Heart left ventricle (tissue), 16 donors: ENCODE results near the gene CD276. TPM values are rescaled to one million over a fixed set of nuclear protein-coding genes. Genes with fewer than 3 reads are reported as not detected.

ENCODE experiments used
- ATAC-seq, 4 donors: fragments of 200-7000 bp; cut with Tn5 transposase; one replicate each; pipeline ENCODE4 v1.9.1; 2020 to 2022; ENCODE audit warnings: moderate library complexity in 4 of 4, mild to moderate bottlenecking in 3 of 4, moderate number of reproducible peaks in 1 of 4
- DNase-seq, 5 donors: peaks; one replicate each; pipeline ENCODE4 v3.0.0-alpha.2; 2020
- H3K27ac ChIP-seq, 12 donors: fragments of 200-600 bp; sonication (generic) in 4 of 12; one replicate each; pipeline versions ENCODE4 v1.5.0 to v1.8.0; 2016 to 2022; ENCODE audit warnings: mild to moderate bottlenecking in 2 of 12
- H3K27me3 ChIP-seq, 9 donors: fragments of 200-600 bp; sonication (generic) in 2 of 9; one replicate each; pipeline versions ENCODE4 v1.5.1 to v1.8.0; 2016 to 2022; ENCODE audit warnings: mild to moderate bottlenecking in 3 of 9
- H3K36me3 ChIP-seq, 9 donors: fragments of 200-600 bp; sonication (generic) in 2 of 9; one replicate each; pipeline versions ENCODE4 v1.5.0 to v1.8.0; 2018 to 2022; ENCODE audit warnings: mild to moderate bottlenecking in 2 of 9
- H3K4me1 ChIP-seq, 12 donors: fragments of 200-600 bp; sonication (generic) in 4 of 12; one replicate each; pipeline versions ENCODE4 v1.5.0 to v1.8.0; 2016 to 2022; ENCODE audit warnings: mild to moderate bottlenecking in 3 of 12
- H3K4me3 ChIP-seq, 12 donors: fragments of 200-600 bp; sonication (generic) in 4 of 12; one replicate each; pipeline versions ENCODE4 v1.5.0 to v1.8.0; 2017 to 2022; ENCODE audit warnings: mild to moderate bottlenecking in 9 of 12, moderate library complexity in 4 of 12
- H3K9me3 ChIP-seq, 12 donors: fragments of 200-600 bp; sonication (generic) in 4 of 12; one replicate each; pipeline versions ENCODE4 v1.5.0 to v1.8.0; 2016 to 2022; ENCODE audit warnings: mild to moderate bottlenecking in 1 of 12
- CTCF ChIP-seq, 12 donors: fragments of 200-600 bp; sonication (generic) in 4 of 12; IDR thresholded peaks; one replicate each; pipeline versions ENCODE4 v1.5.0 to v1.8.0; 2018 to 2022; ENCODE audit warnings: antibody characterized with exemption in 12 of 12, mild to moderate bottlenecking in 5 of 12
- POLR2A ChIP-seq, 2 donors: fragments of 450-650 bp; IDR thresholded peaks; one replicate each; pipeline ENCODE4 v1.6.1; 2017; ENCODE audit warnings: antibody characterized with exemption in 2 of 2, mild to moderate bottlenecking in 2 of 2, moderate library complexity in 2 of 2
- WGBS, 4 donors: extraction: QIAGEN DNeasy Blood & Tissue Kit in 2 of 4; methylation state at CpG; one replicate each; pipeline versions ENCODE4 v1.1.5 to v1.1.7; 2013 to 2018; 5-methylcytosine and 5-hydroxymethylcytosine counted together
- intact Hi-C, 10 donors: fragments of 100-400 bp; cut with DNase I; formaldehyde crosslinking; loops; one replicate each; pipeline versions ENCODE4 v1.11.1 to v1.14.2; 2022
- polyA plus RNA-seq, 2 donors: library from polyadenylated mRNA; stranded (reverse); fragments of 200-250 nt; gene quantifications; one replicate each; pipeline ENCODE4 v1.2.3, GENCODE V29; 2013
- total RNA-seq, 9 donors: library from RNA; depleted of rRNA in 2 of 9; stranded (reverse); fragments of >200 nt in 2 of 9; fragmentation: NEBNext Ultra II Directional in 3 of 9; extraction: Animal tissue kit (Norgen Biotek cat#: 25700) in 3 of 9; gene quantifications; one replicate each; pipeline versions ENCODE4 v1.1.0 to v1.2.4, GENCODE V29; 2016 to 2023
- donor health status: ischemic (EF 13 %, LVEDD 7.1; RV severe dilation, severe dysfunction).
- donor health status: healthy with polysubstance abuse.
- donor health status: DM: no; HTN: yes; CAD: no.
- donor health status: DM: no; HTN: no; CAD: no.
- donor health status: ischemic (EF 25% LVEDD 6.9; RV normal size, moderate dysfunction).
- donor health status: ischemic (EF 25% LVEDD 5.7; RV mildly dilated, moderate dysfunction).
- donor health status: healthy.
- donor health status: DM: yes; HTN: yes; CAD: no.
- donor health status: ischemic (EF 35%, LVEDD 5.7; RV mildly dilated, moderate dysfunction).
- donor health status: nonischemic (EF 11% LVEDD 7.7; RV severe dilation, severe dysfunction).
- donor health status: DM: yes; HTN: yes; CAD: no.
- donor health status: PGD.
- donor health status: ischemic (EF 29% LVEDD 5.4; RV normal size, mild dysfunction).
- donor health status: nonischemic (EF 23%, LVEDD 6.1; RV moderate dilation, normal function).

Gene CD276
- total and polyA plus RNA-seq, 11 donors: 29.1 to 127 (median 53.3) TPM

DNA sequence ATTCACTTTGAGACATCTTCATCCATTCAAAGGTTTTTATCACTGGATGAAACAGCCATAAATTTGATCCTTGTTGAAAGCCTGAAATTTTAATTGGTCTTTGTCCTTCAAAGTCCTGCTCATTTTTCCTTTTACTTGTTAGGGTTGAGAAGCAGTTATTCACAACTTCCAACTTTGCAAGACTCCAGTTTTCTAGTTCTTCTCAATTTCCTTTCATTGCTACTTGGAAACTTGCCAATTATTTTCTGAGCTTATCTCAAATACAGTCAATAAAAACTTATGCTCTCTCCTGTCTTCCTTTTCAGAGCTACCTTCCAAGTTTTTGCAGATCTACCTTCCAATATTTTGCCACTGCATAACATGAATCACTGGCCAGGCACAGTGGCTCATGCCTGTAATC, 23.7 kb upstream of the CD276 start:
- no peak for TF ChIP-seq POLR2A (IDR thresholded peaks at IDR 0.05)
- TF ChIP-seq CTCF (IDR thresholded peaks at IDR 0.05): no peak
- intact Hi-C loops: no loop called here
- Histone ChIP-seq H3K36me3 (no peaks in the 10 kb centered on the region), H3K27ac (no peak overlapping the region), H3K27me3 (peaks cover 0 to 6% (median 0%) of the 10 kb centered on the region in 9 donors), H3K9me3 (peaks cover 0 to 9% (median 0%) of the 10 kb centered on the region in 12 donors), H3K4me1 (no peaks in the 10 kb centered on the region), H3K4me3 (no peak overlapping the region)
- ATAC-seq: no peak
- DNase-seq: no peak

DNA sequence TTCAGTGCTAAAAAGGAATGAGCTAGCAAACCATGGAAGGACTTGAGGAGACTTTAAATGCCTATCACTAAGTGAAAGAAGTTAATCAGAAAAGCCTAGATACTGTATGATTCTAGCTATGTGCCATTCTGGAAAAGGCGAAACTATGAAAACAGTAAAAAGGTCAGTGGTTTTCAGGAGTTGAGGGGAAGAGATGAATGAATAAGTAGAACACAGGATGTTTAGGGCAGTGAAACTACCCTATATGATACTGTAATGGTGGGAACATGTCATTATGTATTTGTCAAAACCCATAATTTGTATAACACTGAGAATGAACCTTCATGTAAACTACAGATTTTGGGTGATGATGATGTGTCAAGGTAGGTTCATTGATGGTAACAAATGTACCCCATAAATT, 9.6 kb upstream of the CD276 start:
- no peak overlapping the region for H3K4me3 ChIP-seq
- intact Hi-C loops: no loop called here
- peaks cover 0 to 33% (median 6%) of the 10 kb centered on the region in 9 donors for H3K27me3 ChIP-seq
- no peaks in the 10 kb centered on the region for H3K36me3 ChIP-seq
- WGBS, 4 donors: 97 to 98% (median 98%) methylated on average over 1 of the region's 1 CpG
- ATAC-seq (no peak), DNase-seq (no peak)
- H3K4me1 ChIP-seq: peaks cover 0 to 6% (median 0%) of the 10 kb centered on the region in 12 donors
- TF ChIP-seq POLR2A (IDR thresholded peaks at IDR 0.05) (no peak), CTCF (IDR thresholded peaks at IDR 0.05) (no peak)
- no peaks in the 10 kb centered on the region for H3K9me3 ChIP-seq
- no peak overlapping the region for H3K27ac ChIP-seq

GRCh38 chr15:73677146-73677607, 7.0 kb upstream of the CD276 start:
- WGBS, 4 donors: 48 to 57% (median 50%) methylated on average over 5 of the region's 5 CpGs
- Histone ChIP-seq H3K36me3 (no peaks in the 10 kb centered on the region), H3K4me1 (peaks cover 0 to 11% (median 0%) of the 10 kb centered on the region in 12 donors), H3K27ac (no peak overlapping the region), H3K9me3 (no peaks in the 10 kb centered on the region), H3K4me3 (no peak overlapping the region), H3K27me3 (peaks cover 0 to 14% (median 0%) of the 10 kb centered on the region in 9 donors)
- ATAC-seq (peak; percentile 23 to 82 (median 77)), DNase-seq (peak in 4 of 5 donors; percentile 52 to 64 (median 56))
- intact Hi-C loops: loop anchor here in 9 of 10 donors (1.0 to 2.0 kb wide), 3 partner anchors 22 to 24 kb away; no protein-coding TSS in a partner anchor
- TF ChIP-seq CTCF (IDR thresholded peaks at IDR 0.05) (peak; percentile 73 to 88 (median 82)), POLR2A (IDR thresholded peaks at IDR 0.05) (no peak)

GRCh38 chr15:73677733-73678132, 6.5 kb upstream of the CD276 start:
- no peak for DNase-seq
- TF ChIP-seq POLR2A (IDR thresholded peaks at IDR 0.05): no peak
- TF ChIP-seq CTCF (IDR thresholded peaks at IDR 0.05): no peak
- Histone ChIP-seq H3K4me3 (no peak overlapping the region), H3K9me3 (no peaks in the 10 kb centered on the region), H3K27ac (no peak overlapping the region), H3K27me3 (peaks cover 0 to 14% (median 0%) of the 10 kb centered on the region in 9 donors), H3K36me3 (no peaks in the 10 kb centered on the region), H3K4me1 (peaks cover 0 to 11% (median 0%) of the 10 kb centered on the region in 12 donors)
- WGBS, 4 donors: 78 to 94% (median 81%) methylated on average over 2 of the region's 2 CpGs
- intact Hi-C loops: loop anchor here in 9 of 10 donors (1.0 to 2.0 kb wide), 3 partner anchors 21 to 23 kb away; no protein-coding TSS in a partner anchor
- ATAC-seq: no peak
